BLaER1 treated with 17β-estradiol and CSF1 and Interleukin-3, amounts not matched to agents 10 nM and 100 nM (cell line): ENCODE data around the gene LPIN1.

ENCODE experiments used
- H3K27ac ChIP-seq, 11 experiments: shearing (Covaris generic); formaldehyde crosslinking; 2 replicates each; pipeline ENCODE4 v1.8.1; 2022
- H3K27me3 ChIP-seq, 11 experiments: shearing (Covaris generic); formaldehyde crosslinking; 2 replicates each; pipeline ENCODE4 v1.8.1; 2022
- H3K36me3 ChIP-seq, 11 experiments: shearing (Covaris generic); formaldehyde crosslinking; 2 replicates each; pipeline ENCODE4 v1.8.1; 2022
- H3K4me1 ChIP-seq, 10 experiments: shearing (Covaris generic); formaldehyde crosslinking; 2 replicates each; pipeline ENCODE4 v1.8.1; 2022
- H3K4me2 ChIP-seq, 11 experiments: shearing (Covaris generic); formaldehyde crosslinking; 2 replicates each; pipeline ENCODE4 v1.8.1; 2022
- H3K4me3 ChIP-seq, 10 experiments: shearing (Covaris generic); formaldehyde crosslinking; 2 replicates each; pipeline ENCODE4 v1.8.1; 2022
- H3K9ac ChIP-seq, 11 experiments: shearing (Covaris generic); formaldehyde crosslinking; 2 replicates each; pipeline ENCODE4 v1.8.1; 2022
- H3K9me3 ChIP-seq, 11 experiments: shearing (Covaris generic); formaldehyde crosslinking; replicated peaks in 1 of 11; 2 replicates each; pipeline ENCODE4 v1.8.1; 2022
- H4K20me1 ChIP-seq, 11 experiments: shearing (Covaris generic); formaldehyde crosslinking; 2 replicates each; pipeline ENCODE4 v1.8.1; 2022
- Cebpa-rat ChIP-seq, 11 experiments: shearing (Covaris generic); IDR thresholded peaks; 2 replicates each; pipeline ENCODE4 v1.8.1; 2022

The LPIN1 gene

DNA sequence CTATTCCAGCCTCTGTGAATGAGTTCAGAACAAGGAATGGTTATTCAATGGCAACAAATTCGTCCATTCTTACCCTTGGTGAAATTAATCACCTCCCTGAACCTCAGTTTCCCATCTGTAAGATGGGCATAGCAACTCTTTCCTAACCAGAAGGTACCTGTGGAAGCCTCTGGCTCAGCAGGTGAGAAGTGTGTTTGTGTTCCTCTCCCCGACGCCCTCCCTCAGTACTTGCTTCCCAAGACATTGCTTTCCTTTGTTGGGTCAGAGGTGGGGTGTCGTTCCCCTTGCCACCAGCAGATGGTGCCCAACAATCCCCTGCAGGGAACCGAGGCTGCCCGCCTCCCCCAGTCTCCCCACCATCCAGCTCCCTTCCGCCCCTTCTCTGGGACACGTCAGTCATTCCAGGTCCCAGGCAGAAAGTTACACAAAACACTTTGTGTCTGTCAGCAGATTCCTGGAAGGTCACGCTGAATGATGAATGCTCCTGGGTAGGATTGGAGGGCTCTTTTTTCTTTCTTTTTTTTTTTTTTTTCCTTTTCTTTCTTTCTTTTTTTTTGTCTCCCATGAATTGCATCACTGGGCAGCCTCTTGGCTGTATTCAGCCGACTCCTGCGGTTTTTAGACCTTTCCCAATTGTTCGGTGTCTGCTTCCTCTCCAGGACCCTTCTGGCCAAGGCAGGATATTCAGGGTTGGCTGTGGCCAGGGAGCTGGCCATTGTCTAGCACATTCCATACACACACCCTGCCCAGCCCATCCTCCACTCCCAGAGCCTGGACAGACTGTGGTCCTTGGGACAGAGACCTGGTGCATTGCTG is 117.3 kb downstream of the LPIN1 start:
- peak overlapping the region in 8 of 11 experiments; percentile 11 to 57 (median 36); a peak in 12 of 22 replicates for H3K27ac ChIP-seq
- H3K4me2 ChIP-seq = peak overlapping the region; percentile 62 to 85 (median 72)
- peaks cover 0 to 38% (median 0%) of the 10 kb centered on the region in 11 experiments; a peak in 3 of 22 replicates for H3K27me3 ChIP-seq
- H3K9ac ChIP-seq = peak overlapping the region in 1 of 11 experiments; percentile 33; a peak in 2 of 22 replicates
- 0 out of 22 replicates have a peak, but pooled peaks of 1 of the 11 experiments have one; percentile 28 for TF ChIP-seq Cebpa-rat (IDR thresholded peaks at IDR 0.05)
- H3K4me3 ChIP-seq = peak overlapping the region in 1 of 10 experiments; percentile 24; a peak in 3 of 20 replicates
- H3K9me3 ChIP-seq = peaks cover 17 to 26% (median 21%) of the 10 kb centered on the region in 11 experiments
- peaks cover 30 to 55% (median 44%) of the 10 kb centered on the region in 10 experiments for H3K4me1 ChIP-seq
- peaks cover 0 to 11% (median 0%) of the 10 kb centered on the region in 11 experiments; a peak in 5 of 22 replicates for H3K36me3 ChIP-seq
- H4K20me1 ChIP-seq = no peaks in the 10 kb centered on the region

DNA sequence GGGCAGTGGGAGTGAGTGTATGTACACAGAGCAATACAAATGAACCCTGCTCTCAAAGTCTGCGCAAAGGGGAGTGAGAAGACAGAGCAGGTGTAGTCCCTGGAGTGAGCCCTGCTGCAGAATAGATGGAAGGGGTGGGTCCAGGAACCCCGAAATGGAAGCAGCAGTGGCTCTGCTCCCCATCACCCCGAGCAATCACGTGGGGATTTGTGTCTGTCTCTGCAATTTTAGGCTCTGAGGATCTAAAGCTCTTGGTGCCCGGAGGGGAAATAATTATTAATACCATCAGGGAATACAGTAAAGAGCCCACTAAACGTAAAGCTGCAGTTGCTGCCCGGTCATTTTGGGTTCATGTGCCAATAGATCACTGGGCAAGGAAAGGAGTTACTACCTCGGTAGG is 118.3 kb downstream of the LPIN1 start:
- Histone ChIP-seq H3K4me3 (no peak overlapping the region), H3K4me2 (peak overlapping the region; percentile 62 to 85 (median 72)), H3K9ac (no peak overlapping the region), H3K36me3 (0 out of 22 replicates have a peak, but pooled peaks cover 0 to 1% (median 0%) of the 10 kb centered on the region in 11 experiments), H3K4me1 (peaks cover 30 to 55% (median 44%) of the 10 kb centered on the region in 10 experiments), H3K27ac (peak overlapping the region in 4 of 11 experiments; percentile 11 to 57 (median 41); a peak in 5 of 22 replicates), H4K20me1 (no peaks in the 10 kb centered on the region), H3K27me3 (peaks cover 0 to 38% (median 0%) of the 10 kb centered on the region in 11 experiments; a peak in 3 of 22 replicates), H3K9me3 (peaks cover 7 to 16% (median 11%) of the 10 kb centered on the region in 11 experiments; a peak in 21 of 22 replicates)
- no peak for TF ChIP-seq Cebpa-rat (IDR thresholded peaks at IDR 0.05)

DNA sequence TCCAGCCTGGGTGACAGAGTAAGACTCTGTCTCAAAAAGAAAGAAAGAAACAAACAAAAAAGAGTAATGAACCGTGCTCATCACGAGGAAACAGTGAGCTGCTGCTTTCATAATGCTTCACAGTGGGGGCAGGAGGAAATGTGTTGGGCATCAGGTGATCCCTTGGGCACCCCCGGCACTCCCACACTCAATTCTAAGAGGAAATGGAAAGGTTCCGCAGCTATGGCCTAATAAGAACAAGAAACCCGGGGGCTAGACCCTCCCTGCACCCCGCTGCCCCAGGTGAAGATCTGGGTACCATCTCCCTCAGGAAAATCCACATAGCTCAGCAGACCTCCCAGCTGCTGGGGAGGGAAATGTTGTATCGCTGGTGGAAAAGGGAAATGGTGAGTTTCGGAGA is 118.9 kb downstream of the LPIN1 start:
- Histone ChIP-seq H3K4me1 (peaks cover 30 to 53% (median 43%) of the 10 kb centered on the region in 10 experiments), H3K4me3 (no peak overlapping the region), H3K27ac (peak overlapping the region in 4 of 11 experiments; percentile 11 to 41 (median 26); a peak in 3 of 22 replicates), H3K36me3 (no peaks in the 10 kb centered on the region), H3K9ac (no peak overlapping the region), H3K27me3 (peaks cover 0 to 38% (median 0%) of the 10 kb centered on the region in 11 experiments; a peak in 3 of 22 replicates), H3K4me2 (peak overlapping the region; percentile 62 to 85 (median 72)), H4K20me1 (no peaks in the 10 kb centered on the region), H3K9me3 (peaks cover under 1 to 10% (median 5%) of the 10 kb centered on the region in 11 experiments; a peak in 20 of 22 replicates)
- 0 out of 22 replicates have a peak, but pooled peaks of 1 of the 11 experiments have one; percentile 12 for TF ChIP-seq Cebpa-rat (IDR thresholded peaks at IDR 0.05)

DNA sequence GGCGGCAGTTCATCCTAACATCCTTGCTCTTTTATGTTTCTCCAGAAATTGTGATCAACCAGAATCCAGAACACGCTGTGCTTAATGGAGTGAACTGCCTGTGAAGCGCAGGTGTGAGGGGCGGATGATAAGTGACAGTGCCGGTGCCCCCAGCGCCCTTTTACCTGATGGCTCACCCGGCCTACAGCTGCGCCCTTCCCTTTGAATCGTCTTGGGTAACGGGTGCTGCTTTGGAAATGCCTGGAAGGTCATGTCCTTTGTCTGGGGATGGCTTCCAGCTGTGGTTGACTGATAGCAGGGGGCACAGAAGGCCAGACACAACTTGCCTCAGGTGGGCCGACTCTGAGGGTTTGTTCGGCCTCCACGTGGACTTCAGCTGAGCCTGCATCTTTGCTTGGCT is 119.4 kb downstream of the LPIN1 start:
- no peak for TF ChIP-seq Cebpa-rat (IDR thresholded peaks at IDR 0.05)
- Histone ChIP-seq H3K27me3 (peaks cover 0 to 38% (median 0%) of the 10 kb centered on the region in 11 experiments; a peak in 3 of 22 replicates), H3K27ac (peak overlapping the region in 4 of 11 experiments; percentile 1 to 28 (median 18); a peak in 3 of 22 replicates), H3K9ac (no peak overlapping the region), H3K36me3 (no peaks in the 10 kb centered on the region), H3K4me1 (peaks cover 30 to 48% (median 39%) of the 10 kb centered on the region in 10 experiments), H3K9me3 (peaks cover 0 to 6% (median under 1%) of the 10 kb centered on the region in 11 experiments; a peak in 8 of 22 replicates), H3K4me3 (no peak overlapping the region), H3K4me2 (peak overlapping the region; percentile 62 to 85 (median 72)), H4K20me1 (no peaks in the 10 kb centered on the region)

DNA sequence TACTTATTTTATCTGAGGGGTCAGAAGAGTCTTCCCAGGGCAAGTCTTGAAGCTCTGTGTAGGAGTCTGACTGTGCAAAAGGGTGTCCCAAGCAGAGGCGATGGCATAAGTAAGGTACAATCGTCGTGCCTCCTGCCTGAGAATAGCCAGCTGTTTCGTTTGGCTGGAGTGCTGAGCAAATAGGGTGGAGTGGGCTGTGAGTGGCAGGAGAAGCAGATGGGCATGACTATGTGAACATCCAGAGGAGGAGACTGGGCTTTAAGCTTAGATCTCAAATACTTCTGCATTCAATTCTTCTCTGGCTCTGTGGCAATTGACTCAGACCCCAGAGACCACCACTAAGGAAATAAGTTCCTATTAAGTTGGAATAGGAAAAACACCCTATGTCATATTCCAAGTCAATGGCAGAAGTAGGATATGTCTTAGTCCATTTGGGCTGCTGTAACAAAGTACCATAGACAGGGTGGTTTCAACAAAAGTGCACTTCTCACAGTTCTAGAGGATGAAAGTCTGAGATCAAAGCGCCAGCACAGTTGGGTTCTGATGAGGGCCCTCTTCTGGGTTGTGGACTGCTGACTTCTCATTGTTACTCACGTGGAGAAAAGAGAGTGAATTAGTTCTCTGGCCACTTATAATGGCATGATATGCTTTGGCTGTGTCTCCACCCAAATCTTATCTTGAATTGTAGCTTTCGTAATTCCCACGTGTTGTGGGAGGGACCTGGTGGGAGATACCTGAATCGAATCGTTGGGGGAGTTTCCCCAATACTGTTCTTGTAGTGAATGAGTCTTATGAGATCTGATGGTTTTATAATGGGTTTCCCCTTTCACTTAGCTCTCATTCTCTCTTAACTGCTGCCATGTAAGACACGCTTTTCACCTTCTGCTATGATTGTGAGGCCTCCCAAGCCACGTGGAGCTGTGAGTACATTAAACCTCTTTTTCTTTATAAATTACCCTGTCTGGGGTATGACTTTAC is 120.2 kb downstream of the LPIN1 start:
- peak overlapping the region in 3 of 11 experiments; percentile 11 to 28 (median 24); a peak in 1 of 22 replicates for H3K27ac ChIP-seq
- H3K9me3 ChIP-seq = peaks cover 0 to 5% (median 0%) of the 10 kb centered on the region in 11 experiments; a peak in 2 of 22 replicates
- H3K27me3 ChIP-seq = peaks cover 0 to 32% (median 0%) of the 10 kb centered on the region in 11 experiments; a peak in 3 of 22 replicates
- no peaks in the 10 kb centered on the region for H4K20me1 ChIP-seq
- H3K36me3 ChIP-seq = no peaks in the 10 kb centered on the region
- H3K4me3 ChIP-seq = no peak overlapping the region
- H3K4me2 ChIP-seq = peak overlapping the region in 5 of 11 experiments; percentile 68 to 85 (median 75); a peak in 5 of 22 replicates
- peaks cover 30 to 45% (median 38%) of the 10 kb centered on the region in 10 experiments for H3K4me1 ChIP-seq
- H3K9ac ChIP-seq = no peak overlapping the region
- no peak for TF ChIP-seq Cebpa-rat (IDR thresholded peaks at IDR 0.05)

DNA sequence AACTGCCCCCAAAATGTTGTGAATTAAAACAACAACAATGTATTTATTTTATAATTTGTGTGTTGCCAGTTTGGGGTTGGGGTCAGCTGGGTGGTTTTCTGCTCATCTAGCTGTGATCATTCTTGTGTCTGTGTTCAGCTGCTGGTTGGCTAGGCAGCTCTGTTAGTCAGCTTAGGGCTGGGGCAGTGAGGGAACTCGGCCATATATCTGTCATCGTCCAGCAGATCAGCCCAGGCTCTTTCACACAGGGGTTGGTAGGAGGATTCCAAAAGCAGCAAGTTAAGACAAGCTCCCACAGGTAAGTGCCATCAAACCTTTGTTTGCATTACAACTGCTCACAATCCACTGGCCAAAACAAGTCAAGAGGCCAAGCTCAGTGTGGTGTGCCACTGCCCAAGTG is 121.5 kb downstream of the LPIN1 start:
- peaks cover 0 to 5% (median 0%) of the 10 kb centered on the region in 11 experiments; a peak in 2 of 22 replicates for H3K9me3 ChIP-seq
- peaks cover 29 to 41% (median 34%) of the 10 kb centered on the region in 10 experiments for H3K4me1 ChIP-seq
- H3K27me3 ChIP-seq = peaks cover 0 to 27% (median 0%) of the 10 kb centered on the region in 11 experiments; a peak in 3 of 22 replicates
- no peaks in the 10 kb centered on the region for H3K36me3 ChIP-seq
- no peaks in the 10 kb centered on the region for H4K20me1 ChIP-seq
- H3K9ac ChIP-seq = no peak overlapping the region
- H3K27ac ChIP-seq = no peak overlapping the region
- TF ChIP-seq Cebpa-rat (IDR thresholded peaks at IDR 0.05) = no peak
- no peak overlapping the region for H3K4me3 ChIP-seq
- H3K4me2 ChIP-seq = no peak overlapping the region

DNA sequence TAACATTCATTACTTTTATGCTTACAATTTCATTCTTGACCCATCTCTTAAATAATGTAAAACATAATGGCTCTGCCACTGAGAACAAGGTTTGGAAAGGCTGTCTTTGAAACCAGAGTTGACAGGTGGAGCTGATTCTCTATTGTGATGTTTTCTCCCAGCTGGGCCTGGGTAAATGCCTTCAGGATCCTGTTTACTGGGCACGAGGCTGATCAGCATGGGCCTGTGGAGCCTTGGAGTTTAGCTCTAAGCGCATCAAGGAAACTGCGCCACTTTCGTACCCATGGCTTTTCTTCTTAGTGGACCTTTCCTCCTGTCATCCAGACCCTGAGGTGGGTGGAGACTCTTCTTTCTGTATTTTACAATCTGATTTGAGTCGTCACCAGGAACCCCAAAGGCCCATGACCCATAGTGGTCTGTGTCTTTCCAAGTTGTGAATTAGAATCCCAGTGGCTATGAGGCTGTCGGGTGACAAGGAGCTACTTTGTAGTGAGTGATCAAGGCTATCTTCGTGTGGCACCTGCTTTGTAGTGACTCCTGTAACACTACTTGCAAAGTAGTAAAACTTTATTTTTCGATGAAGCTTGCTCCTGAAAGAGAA is 123.1 kb downstream of the LPIN1 start:
- no peak for TF ChIP-seq Cebpa-rat (IDR thresholded peaks at IDR 0.05)
- Histone ChIP-seq H3K36me3 (no peaks in the 10 kb centered on the region), H3K27me3 (peaks cover 0 to 19% (median 0%) of the 10 kb centered on the region in 11 experiments; a peak in 3 of 22 replicates), H3K9me3 (peaks cover 0 to 5% (median 0%) of the 10 kb centered on the region in 11 experiments; a peak in 2 of 22 replicates), H4K20me1 (no peaks in the 10 kb centered on the region), H3K9ac (no peak overlapping the region), H3K27ac (no peak overlapping the region), H3K4me2 (no peak overlapping the region), H3K4me3 (no peak overlapping the region), H3K4me1 (peaks cover 15 to 27% (median 19%) of the 10 kb centered on the region in 10 experiments)
